A549 treated with AZD2906 at 1 μM for 4 hours (cell line): ENCODE results near the gene BRAF. TPM values are rescaled to one million over a fixed set of nuclear protein-coding genes. Genes with fewer than 3 reads are reported as not detected.

ENCODE experiments used
- total RNA-seq: library from RNA; stranded (reverse); fragments of 200-300 nt; extraction: Qiagen RNA extraction; gene quantifications from 5 replicates; pipeline ENCODE4 v1.2.3, GENCODE V29; 2022

BRAF gene
- 4.5 to 6.3 TPM (median 5.3 TPM) in 5 replicates for total RNA-seq

DNA sequence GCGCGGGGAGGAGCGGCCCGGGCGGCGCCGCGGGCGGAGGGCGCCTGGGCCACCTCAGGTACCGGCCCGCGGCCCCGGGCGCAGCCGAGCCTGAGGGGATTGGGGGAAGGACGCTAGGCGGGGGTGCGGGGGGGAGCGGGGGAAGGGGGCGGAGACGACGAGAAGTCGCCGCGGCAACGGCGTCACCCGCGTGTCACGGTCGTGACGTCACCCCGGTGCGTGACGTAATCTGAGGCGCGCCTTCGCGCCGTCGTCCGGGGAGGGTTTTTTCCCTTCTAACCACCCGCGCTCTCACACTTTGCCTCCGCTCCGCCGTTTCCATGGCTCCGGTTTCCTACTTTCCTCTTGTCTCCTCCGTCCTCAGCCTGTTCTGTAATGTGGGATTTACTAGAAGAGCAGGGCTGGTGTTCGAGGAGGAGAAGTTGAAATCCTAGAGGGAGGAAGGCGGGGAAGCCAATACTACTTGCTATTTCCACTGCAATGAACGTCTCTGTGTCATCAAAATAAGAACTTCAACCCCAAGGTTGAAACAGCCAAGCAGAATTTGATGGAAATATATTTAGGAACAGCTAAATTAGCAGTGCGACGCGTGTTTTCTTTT, at the start of gene BRAF:
BRAF (minus strand) TSS at position 109 of the 601 bp plus-strand sequence. CDS start 226 bp downstream, outside the sequence.

DNA sequence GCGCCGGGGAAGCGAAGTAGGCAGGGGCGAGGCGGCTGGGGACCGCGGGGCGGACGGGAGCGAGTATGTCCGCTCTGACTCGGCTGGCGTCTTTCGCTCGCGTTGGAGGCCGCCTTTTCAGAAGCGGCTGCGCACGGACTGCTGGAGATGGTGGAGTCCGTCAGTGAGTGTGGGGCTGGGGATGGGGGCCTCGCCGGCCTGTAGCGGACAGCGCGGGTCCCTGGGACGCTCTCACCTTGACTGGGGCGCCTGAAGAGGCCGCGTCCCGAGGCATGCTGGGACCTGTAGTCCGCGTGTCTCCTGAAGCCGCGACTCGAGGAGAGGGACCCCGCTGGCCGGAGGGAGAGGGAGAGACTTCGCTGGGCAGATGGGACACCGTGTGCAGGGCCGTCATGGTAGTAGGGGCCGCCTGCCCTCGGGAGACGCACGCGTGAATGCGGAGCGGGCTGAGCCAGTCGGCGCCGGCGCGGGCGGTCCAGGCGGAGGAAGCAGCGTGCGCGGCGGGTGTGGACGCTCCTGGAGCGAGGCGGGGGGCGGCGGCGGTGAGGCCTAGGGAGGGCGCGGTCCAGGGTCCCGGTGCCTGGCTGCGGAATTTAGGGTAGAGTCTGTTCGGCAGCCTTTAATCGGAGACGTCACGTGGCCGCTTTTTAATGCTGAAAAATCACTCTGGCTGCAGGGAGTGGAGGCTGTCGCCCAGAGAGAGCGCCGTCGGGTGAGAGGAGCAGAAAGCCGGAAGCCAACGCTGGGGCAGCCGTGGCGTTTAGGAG, 227.9 kb downstream of the BRAF start, which contains the start of gene NDUFB2:
NDUFB2 (plus strand) TSS at position 29 of the 767 bp plus-strand sequence; CDS start at position 66, 37 bp downstream.

DNA sequence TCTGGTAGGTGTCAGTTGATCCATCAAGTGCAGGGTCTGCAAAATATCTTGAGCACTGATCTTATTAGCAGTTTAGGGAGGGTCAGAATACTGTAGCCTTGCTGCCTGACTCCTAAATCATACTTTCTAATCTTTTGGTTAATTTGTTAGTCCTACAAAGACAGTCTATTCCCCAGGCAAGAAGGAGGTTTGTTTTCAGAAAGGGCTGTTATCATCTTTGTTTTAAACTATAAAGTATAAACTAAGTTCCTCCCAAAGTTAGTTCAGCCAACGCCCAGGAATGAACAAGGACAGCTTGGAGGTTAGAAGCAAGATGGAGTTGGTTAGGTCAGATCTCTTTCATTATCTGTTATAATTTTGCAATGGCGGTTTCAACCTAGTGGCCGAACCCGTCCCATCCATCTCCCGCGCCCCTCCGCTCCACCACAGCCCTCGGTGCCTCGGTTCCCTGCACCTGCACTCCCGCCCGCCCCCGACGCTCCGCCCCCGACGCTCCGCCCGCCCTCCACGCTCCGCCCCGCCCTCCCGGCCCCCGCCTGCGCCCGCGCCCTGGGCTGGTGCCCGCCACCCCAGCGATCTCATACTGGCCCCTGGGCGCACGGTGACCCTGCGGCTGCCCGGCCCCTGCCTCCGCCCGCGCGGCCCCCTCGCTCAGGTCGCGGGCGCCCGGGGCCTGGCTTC, 252.2 kb downstream of the BRAF start, which contains the start of gene ADCK2:
ADCK2 (plus strand) TSS at position 564 of the 681 bp plus-strand sequence. CDS start 386 bp downstream, outside the sequence.

Other genes starting within 250 kb of the BRAF start
- gene NDUFB2, start 228.2 kb downstream of the BRAF start, total RNA-seq = 369 to 415 TPM (median 390 TPM) in 5 replicates
- gene MRPS33, start 90.0 kb upstream of the BRAF start, total RNA-seq = 101 to 110 TPM (median 106 TPM) in 5 replicates
- gene TMEM178B, start 149.1 kb upstream of the BRAF start, total RNA-seq = 1.1 to 1.5 TPM (median 1.3 TPM) in 5 replicates